ENCODE results near the gene UQCC5.
"Not testable (repeated sequence)": the region's sequence is repeated elsewhere in the genome, so short reads cannot be mapped to it uniquely, and the experiment has no call there.

Gene UQCC5

DNA sequence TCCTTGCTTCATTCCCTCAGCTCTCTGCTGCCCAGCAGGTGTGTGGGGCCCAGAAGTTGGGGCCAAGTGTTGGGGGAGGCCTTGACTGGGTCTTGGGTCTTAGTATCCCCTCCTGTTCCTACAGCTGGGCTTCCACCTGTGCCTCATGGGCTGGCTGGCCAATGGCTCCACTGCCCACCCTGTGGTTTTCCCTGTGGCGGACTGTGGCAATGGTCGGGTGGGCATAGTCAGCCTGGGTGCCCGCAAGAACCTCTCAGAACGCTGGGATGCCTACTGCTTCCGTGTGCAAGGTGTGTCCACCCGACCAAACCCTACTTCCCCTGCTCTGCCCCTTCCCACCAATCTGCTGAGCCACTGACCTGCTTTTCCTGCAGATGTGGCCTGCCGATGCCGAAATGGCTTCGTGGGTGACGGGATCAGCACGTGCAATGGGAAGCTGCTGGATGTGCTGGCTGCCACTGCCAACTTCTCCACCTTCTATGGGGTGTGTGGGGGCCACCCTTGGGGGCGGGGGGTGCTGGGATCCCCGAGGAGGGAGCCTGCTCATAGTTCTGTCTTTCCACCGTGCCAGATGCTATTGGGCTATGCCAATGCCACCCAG, 13.7 kb upstream of the UQCC5 start:
- DNase-seq (ENCODE audit: low read depth, low spot score) = no peak
- in situ Hi-C loops (cut with HindIII; ENCODE audit: low sequenced_read_pairs) = no loop called here
- H3K4me3 ChIP-seq (ENCODE audit: low read depth, low read length) = no peak overlapping the region
- TF ChIP-seq, protein P1, sequence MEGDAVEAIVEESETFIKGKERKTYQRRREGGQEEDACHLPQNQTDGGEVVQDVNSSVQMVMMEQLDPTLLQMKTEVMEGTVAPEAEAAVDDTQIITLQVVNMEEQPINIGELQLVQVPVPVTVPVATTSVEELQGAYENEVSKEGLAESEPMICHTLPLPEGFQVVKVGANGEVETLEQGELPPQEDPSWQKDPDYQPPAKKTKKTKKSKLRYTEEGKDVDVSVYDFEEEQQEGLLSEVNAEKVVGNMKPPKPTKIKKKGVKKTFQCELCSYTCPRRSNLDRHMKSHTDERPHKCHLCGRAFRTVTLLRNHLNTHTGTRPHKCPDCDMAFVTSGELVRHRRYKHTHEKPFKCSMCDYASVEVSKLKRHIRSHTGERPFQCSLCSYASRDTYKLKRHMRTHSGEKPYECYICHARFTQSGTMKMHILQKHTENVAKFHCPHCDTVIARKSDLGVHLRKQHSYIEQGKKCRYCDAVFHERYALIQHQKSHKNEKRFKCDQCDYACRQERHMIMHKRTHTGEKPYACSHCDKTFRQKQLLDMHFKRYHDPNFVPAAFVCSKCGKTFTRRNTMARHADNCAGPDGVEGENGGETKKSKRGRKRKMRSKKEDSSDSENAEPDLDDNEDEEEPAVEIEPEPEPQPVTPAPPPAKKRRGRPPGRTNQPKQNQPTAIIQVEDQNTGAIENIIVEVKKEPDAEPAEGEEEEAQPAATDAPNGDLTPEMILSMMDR (IDR thresholded peaks at IDR 0.05; ENCODE audit: low read depth, low read length) = no peak

DNA sequence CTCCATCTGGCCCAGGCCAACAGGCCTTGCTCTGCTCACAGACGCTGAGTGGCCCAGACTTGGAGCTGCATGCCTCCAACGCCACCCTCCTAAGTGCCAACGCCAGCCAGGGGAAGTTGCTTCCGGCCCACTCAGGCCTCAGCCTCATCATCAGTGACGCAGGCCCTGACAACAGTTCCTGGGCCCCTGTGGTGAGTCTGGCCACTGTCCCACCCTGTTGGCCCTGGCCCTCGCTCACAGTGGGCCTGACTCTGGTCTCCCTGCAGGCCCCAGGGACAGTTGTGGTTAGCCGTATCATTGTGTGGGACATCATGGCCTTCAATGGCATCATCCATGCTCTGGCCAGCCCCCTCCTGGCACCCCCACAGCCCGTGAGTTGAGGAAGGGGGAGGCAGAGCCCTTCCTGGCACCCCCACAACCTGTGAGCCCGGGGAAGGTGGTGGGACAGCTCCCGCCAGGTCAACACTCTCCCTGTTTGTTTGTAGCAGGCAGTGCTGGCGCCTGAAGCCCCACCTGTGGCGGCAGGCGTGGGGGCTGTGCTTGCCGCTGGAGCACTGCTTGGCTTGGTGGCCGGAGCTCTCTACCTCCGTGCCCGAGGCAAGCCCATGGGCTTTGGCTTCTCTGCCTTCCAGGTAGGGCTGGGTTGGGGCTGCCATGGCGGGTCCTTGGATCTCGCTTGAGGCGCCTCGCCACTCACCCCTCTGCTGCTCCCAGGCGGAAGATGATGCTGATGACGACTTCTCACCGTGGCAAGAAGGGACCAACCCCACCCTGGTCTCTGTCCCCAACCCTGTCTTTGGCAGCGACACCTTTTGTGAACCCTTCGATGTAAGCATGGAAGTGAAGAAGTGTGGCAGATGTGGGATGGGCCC, 12.8 kb upstream of the UQCC5 start:
- H3K4me3 ChIP-seq (ENCODE audit: low read depth, low read length) = no peak overlapping the region
- DNase-seq (ENCODE audit: low read depth, low spot score) = peak; percentile 56
- in situ Hi-C loops (cut with HindIII; ENCODE audit: low sequenced_read_pairs) = no loop called here
- TF ChIP-seq, protein P1 (IDR thresholded peaks at IDR 0.05; ENCODE audit: low read depth, low read length) = no peak

DNA sequence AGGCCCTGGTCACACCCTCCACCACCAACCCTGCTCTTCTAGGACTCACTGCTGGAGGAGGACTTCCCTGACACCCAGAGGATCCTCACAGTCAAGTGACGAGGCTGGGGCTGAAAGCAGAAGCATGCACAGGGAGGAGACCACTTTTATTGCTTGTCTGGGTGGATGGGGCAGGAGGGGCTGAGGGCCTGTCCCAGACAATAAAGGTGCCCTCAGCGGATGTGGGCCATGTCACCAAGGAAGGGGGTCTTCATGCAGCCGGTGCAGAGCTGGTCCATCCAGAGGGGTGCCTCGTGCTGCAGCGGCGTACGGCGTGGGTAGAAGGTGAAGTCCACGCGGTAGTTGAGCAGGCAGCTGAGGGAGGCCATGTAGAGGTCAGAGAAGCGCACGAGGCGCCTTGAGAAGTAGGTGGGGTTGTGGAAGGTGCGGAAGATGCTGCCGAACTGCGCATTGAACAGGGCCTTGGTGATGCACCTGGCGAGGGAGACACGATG, 12.1 kb upstream of the UQCC5 start:
- H3K4me3 ChIP-seq (ENCODE audit: low read depth, low read length) = no peak overlapping the region
- in situ Hi-C loops (cut with HindIII; ENCODE audit: low sequenced_read_pairs) = no loop called here
- no peak for DNase-seq (ENCODE audit: low read depth, low spot score)
- TF ChIP-seq, protein P1 (IDR thresholded peaks at IDR 0.05; ENCODE audit: low read depth, low read length) = no peak

DNA sequence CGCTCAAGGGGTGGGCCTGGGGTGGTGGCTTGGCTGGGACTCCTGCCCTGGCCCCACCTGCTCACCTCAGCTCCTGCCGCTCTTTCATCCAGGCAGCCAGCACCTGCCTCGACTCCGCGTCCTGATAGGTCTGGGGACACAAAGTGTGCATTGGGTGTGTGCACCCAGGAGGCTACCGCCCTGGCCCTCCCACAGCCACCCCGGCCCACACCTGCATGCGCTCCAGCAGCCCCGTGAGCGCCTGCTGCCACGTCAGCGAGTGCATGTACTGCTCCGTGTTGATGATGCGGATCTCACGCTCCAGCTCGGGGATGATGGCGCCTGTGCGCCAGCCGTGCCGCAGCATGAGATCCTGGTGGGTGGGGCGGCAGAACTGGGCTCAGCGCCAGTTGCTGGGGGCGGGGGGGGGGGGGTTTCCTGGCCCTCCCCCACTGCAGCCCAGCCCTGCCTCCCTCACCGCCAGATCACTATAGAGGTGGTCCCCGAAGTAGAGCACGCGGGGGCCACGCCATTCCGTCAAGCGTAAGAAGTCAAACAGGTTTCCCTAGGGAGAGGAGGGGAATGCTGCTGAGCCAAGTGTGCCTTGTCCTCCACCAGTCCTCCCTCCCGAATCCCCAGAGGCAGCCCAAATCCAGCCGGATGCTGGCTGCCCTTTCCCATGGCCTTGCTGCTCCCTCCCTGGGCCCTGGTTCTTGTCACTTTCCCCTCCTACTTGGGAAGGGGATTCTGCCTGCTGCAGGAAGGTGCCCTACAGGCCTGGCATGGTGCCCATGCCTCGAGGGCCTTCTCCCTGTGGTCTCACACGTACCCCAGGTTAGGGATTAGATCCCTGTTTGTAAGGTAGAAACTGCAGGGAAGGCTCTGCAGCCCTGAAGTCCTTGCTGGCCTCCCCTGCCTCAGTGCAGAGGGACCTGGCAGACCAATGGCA, 11.4 kb upstream of the UQCC5 start:
- DNase-seq (ENCODE audit: low read depth, low spot score) = no peak
- H3K4me3 ChIP-seq (ENCODE audit: low read depth, low read length) = no peak overlapping the region
- TF ChIP-seq, protein P1 (IDR thresholded peaks at IDR 0.05; ENCODE audit: low read depth, low read length) = no peak
- in situ Hi-C loops (cut with HindIII; ENCODE audit: low sequenced_read_pairs) = no loop called here

DNA sequence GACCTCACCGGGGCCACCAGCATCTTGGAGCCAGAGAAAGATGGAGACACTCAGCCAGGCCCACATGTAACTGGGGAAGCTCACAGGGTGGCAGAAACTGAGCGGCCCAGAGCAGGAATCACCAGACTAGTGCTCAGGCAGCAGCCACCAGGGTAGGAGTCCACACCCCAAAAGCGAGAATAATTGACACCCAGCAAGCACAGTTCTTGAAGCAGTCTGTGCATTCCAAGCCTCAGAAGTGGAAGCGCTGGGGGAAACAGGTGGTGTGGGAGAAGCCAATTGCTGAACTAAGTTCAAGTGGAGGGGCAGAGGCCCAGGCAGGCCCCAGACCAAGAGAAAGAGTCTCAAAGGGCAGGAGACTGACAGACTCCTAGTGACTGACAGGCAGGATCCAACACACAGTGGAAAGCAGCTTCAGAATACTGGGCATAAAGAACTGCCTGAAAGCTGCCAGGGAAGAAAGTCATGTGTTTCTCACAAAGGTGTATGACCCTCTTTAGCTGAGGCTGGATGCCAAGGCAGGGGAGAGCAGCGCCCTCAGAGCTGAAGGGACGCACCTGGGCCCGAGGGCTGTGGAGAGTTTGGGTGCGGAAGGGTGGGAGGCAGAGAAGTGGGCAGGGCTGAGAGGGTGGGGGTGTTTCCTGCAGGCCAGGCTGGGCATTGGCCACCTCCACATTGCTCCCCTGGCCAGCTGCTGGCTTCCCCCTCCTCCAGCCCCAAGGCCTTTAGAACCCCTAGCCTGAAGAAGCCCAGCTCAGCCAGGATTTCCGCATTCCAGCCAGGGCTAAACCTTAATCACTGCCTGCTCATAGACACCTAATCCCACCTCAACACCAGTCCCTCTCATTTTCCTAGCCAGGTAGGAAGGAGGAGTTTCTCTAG, 10.5 kb upstream of the UQCC5 start:
- in situ Hi-C loops (cut with HindIII; ENCODE audit: low sequenced_read_pairs) = no loop called here
- no peak for DNase-seq (ENCODE audit: low read depth, low spot score)
- no peak overlapping the region for H3K4me3 ChIP-seq (ENCODE audit: low read depth, low read length)
- TF ChIP-seq, protein P1 (IDR thresholded peaks at IDR 0.05; ENCODE audit: low read depth, low read length) = no peak

DNA sequence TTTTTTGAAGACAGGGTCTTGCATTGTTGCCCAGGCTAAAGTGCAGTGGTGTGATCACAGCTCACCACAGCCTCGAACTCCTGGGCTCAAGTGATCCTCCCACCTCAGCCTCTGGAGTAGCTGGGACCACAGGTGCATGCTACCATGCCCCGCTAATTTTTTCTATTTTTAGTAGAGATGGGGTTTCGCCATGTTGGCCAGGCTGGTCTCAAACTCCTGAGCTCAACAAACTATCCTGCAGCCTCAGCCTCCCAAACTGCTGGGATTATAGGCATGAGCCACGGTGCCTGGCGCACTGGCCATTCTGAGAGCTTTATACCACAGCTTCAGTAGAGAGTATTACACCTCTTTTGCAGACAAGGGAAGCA, 9.8 kb upstream of the UQCC5 start:
- H3K4me3 ChIP-seq (ENCODE audit: low read depth, low read length); DNase-seq (ENCODE audit: low read depth, low spot score); in situ Hi-C loops (cut with HindIII; ENCODE audit: low sequenced_read_pairs): not testable (repeated sequence)
